ENCODE measurements around the gene FAM43A.

The FAM43A gene

DNA sequence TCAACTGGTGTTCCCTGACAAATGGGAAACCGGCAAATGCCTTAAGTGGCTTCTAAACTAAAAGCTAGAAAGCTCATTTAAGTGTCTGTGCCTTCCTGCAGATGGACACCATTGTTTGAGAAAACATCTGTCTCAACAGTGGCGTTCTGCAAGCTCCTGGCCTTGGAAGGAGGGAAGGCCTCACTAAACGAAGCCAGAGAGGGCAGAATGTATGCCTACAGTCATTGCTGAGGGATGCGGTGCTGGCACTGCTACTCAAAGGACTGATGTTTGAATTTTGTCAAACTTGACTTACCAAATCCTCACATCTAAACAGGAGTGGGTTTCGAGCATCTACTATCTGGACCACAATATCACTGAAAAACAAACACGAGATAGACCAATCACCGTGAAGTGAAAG is 25.9 kb upstream of the FAM43A start:
- Histone ChIP-seq H3K36me3 (ENCODE audit: control insufficient read depth, insufficient read depth, low read length) (peaks cover 7% of the 10 kb centered on the region), H3K4me3 (replicated peaks; ENCODE audit: low read depth, low read length) (no peak overlapping the region), H3K27me3 (replicated peaks; ENCODE audit: control insufficient read depth, insufficient read depth, low read length) (no peaks in the 10 kb centered on the region)
- TF ChIP-seq, protein P1, sequence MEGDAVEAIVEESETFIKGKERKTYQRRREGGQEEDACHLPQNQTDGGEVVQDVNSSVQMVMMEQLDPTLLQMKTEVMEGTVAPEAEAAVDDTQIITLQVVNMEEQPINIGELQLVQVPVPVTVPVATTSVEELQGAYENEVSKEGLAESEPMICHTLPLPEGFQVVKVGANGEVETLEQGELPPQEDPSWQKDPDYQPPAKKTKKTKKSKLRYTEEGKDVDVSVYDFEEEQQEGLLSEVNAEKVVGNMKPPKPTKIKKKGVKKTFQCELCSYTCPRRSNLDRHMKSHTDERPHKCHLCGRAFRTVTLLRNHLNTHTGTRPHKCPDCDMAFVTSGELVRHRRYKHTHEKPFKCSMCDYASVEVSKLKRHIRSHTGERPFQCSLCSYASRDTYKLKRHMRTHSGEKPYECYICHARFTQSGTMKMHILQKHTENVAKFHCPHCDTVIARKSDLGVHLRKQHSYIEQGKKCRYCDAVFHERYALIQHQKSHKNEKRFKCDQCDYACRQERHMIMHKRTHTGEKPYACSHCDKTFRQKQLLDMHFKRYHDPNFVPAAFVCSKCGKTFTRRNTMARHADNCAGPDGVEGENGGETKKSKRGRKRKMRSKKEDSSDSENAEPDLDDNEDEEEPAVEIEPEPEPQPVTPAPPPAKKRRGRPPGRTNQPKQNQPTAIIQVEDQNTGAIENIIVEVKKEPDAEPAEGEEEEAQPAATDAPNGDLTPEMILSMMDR (IDR thresholded peaks at IDR 0.05; ENCODE audit: insufficient read depth, low read length, poor library complexity, severe bottlenecking), result no peak
- no peak for DNase-seq (ENCODE audit: extremely low read depth, insufficient read length)

DNA sequence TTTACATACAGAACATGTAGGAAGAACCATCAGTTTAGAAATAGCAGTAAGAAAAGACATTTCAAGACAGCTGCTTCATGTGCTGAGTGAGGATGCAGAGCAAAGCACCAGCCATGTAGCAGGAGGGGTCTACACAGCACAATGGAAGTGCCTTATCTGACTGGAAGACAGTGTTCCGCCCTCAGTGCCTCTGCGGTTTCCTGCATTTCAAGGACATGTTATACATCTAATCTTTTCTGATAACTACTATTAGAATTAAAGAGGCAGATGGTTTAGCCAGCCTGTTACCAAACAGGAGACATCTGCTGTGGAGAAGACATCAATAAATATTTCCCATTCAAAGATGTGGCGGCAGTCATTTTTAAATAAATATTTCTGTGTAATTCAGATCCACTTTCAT is 24.3 kb upstream of the FAM43A start:
- TF ChIP-seq, protein P1 (IDR thresholded peaks at IDR 0.05; ENCODE audit: insufficient read depth, low read length, poor library complexity, severe bottlenecking), result no peak
- no peak for DNase-seq (ENCODE audit: extremely low read depth, insufficient read length)
- H3K27me3 ChIP-seq (replicated peaks; ENCODE audit: control insufficient read depth, insufficient read depth, low read length), result no peaks in the 10 kb centered on the region
- H3K36me3 ChIP-seq (ENCODE audit: control insufficient read depth, insufficient read depth, low read length), result peaks cover 7% of the 10 kb centered on the region
- H3K4me3 ChIP-seq (replicated peaks; ENCODE audit: low read depth, low read length), result no peak overlapping the region

DNA sequence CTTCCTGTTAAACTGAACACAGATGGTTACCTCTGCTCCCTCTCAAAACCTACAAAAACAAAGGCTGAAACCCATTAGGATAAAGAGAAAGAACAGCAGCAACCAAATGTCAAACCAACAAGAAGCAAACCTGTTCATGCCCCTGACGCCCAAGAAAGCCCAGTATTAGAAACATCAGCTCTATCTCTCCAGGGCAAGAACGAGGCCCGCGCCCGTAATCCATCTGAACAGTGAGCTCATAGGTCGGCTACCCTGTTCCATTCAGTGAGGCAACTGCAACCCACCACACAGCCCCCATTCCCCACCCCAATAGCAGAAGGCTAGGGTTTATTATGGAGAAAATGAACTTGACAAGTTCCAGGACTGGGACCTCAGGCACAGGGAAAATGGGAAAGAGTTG is 23.7 kb upstream of the FAM43A start:
- Histone ChIP-seq H3K27me3 (replicated peaks; ENCODE audit: control insufficient read depth, insufficient read depth, low read length) (no peaks in the 10 kb centered on the region), H3K36me3 (ENCODE audit: control insufficient read depth, insufficient read depth, low read length) (peaks cover 7% of the 10 kb centered on the region), H3K4me3 (replicated peaks; ENCODE audit: low read depth, low read length) (no peak overlapping the region)
- no peak for DNase-seq (ENCODE audit: extremely low read depth, insufficient read length)
- TF ChIP-seq, protein P1 (IDR thresholded peaks at IDR 0.05; ENCODE audit: insufficient read depth, low read length, poor library complexity, severe bottlenecking), result no peak

DNA sequence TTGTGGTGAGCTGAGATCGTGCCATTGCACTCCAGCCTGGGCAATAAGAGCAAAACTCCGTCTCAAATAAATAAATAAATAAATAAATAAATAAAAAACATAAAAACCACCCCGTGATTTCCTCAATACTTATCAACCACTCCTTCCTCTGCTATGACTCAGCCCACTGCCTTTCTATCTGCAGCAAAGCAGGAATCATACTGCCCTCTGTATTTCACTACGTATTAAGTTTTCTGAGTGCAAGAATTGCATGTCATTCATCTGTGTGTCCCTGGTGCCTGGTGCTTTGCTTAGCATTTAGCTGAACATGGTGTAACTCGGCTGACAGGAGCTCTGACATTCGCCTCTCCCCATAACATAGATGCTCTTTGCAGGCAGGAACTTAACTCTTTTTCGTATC is 20.8 kb upstream of the FAM43A start:
- DNase-seq (ENCODE audit: extremely low read depth, insufficient read length), result no peak
- Histone ChIP-seq H3K36me3 (ENCODE audit: control insufficient read depth, insufficient read depth, low read length) (peaks cover 5% of the 10 kb centered on the region), H3K4me3 (replicated peaks; ENCODE audit: low read depth, low read length) (no peak overlapping the region), H3K27me3 (replicated peaks; ENCODE audit: control insufficient read depth, insufficient read depth, low read length) (no peaks in the 10 kb centered on the region)
- TF ChIP-seq, protein P1 (IDR thresholded peaks at IDR 0.05; ENCODE audit: insufficient read depth, low read length, poor library complexity, severe bottlenecking), result no peak

DNA sequence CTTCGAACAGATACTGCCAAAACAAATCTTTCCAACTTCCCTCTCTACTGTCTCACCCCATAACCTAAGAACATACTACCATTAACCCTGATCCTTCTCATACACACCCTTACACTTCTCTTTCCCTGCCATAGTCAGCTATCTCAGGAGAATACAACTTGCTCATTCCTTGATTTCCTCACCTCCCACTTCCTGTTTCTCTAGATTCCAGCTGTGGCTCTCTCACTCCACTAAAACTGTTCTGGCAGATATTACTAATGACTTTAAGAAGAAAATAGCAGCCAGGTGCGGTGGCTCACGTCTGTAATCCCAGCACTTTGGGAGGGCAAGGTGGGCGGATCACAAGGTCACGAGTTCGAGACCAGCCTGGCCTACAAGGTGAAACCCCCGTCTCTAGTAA is 18.3 kb upstream of the FAM43A start:
- Histone ChIP-seq H3K27me3 (replicated peaks; ENCODE audit: control insufficient read depth, insufficient read depth, low read length) (no peaks in the 10 kb centered on the region), H3K4me3 (replicated peaks; ENCODE audit: low read depth, low read length) (no peak overlapping the region), H3K36me3 (ENCODE audit: control insufficient read depth, insufficient read depth, low read length) (peaks cover 4% of the 10 kb centered on the region)
- TF ChIP-seq, protein P1 (IDR thresholded peaks at IDR 0.05; ENCODE audit: insufficient read depth, low read length, poor library complexity, severe bottlenecking), result no peak
- DNase-seq (ENCODE audit: extremely low read depth, insufficient read length), result no peak

DNA sequence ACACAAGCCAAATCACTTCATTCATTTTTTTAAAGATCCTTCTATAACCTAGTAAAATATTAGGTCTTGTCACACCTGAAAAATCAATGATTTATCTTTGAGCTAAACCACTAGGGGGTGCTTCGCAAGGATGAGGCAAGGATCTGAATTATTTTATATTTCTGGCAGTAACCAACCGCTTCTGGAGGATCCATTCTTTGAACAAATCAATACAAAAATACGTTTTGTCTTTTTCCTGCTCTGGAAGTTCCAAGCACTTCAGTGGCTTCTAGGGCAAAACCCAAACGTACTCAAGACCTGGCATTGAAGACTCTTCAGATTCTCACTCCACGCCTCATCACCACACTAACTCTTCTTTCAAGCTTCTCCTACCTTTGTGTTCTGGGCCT is 14.2 kb upstream of the FAM43A start:
- Histone ChIP-seq H3K36me3 (ENCODE audit: control insufficient read depth, insufficient read depth, low read length) (peaks cover 3% of the 10 kb centered on the region), H3K4me3 (replicated peaks; ENCODE audit: low read depth, low read length) (peak overlapping the region; percentile 99)
- DNase-seq (ENCODE audit: extremely low read depth, insufficient read length), result no peak

More for the DNA sequence above, 14.2 kb upstream of the FAM43A start:
- H3K27me3 ChIP-seq (replicated peaks; ENCODE audit: control insufficient read depth, insufficient read depth, low read length), result no peaks in the 10 kb centered on the region
- TF ChIP-seq, protein P1 (IDR thresholded peaks at IDR 0.05; ENCODE audit: insufficient read depth, low read length, poor library complexity, severe bottlenecking), result peak; percentile 54

All from GM06990 (cell line).